HCT116 (cell line): Measurements from ENCODE around the gene FOXN3. TPM values are rescaled to one million over a fixed set of nuclear protein-coding genes. Genes with fewer than 3 reads are reported as not detected.

ENCODE experiments used
- ATAC-seq: fragments of 200-7000 bp; cut with Tn5 transposase; 2 replicates; pipeline ENCODE4 v1.9.1; 2020; ENCODE audit warnings: mild to moderate bottlenecking, moderate library complexity
- BruUV-seq: library from RNA; stranded (reverse); fragments of 400-500 nt; replicated peaks from 2 replicates; lab custom pipeline; 2021; lab: Mats Ljungman, UMichigan
- CTCF ChIA-PET: fragments of 300-600 bp; sonication (Branson Sonifier 250); formaldehyde crosslinking; loops from one replicate; lab custom pipeline; 2021; ENCODE audit warnings: antibody characterized with exemption; lab: Charles Lee
- POLR2A ChIA-PET: fragments of 300-600, 350-600 bp; sonication (Branson Sonifier 250); formaldehyde crosslinking; loops from one replicate; lab custom pipeline; 2021; ENCODE audit warnings: antibody characterized with exemption; lab: Charles Lee
- RAD21 ChIA-PET, 2 experiments: fragments of 300-600 bp; sonication (Branson Sonifier 250); formaldehyde crosslinking; loops; one replicate each; lab custom pipeline; 2023; ENCODE audit warnings: low total read pairs in 2 of 2; ENCODE audit not compliant: uncharacterized antibody in 2 of 2, unreplicated experiment in 2 of 2, low non-redundant PET in 1 of 2; lab: Charles Lee
- DNase-seq: peaks from one replicate; pipeline ENCODE4 v3.0.0-alpha.2; 2010; ENCODE audit warnings: low read depth, low spot score
- H2AFZ ChIP-seq: fragments of 200-600 bp; shearing (Covaris generic), sonication (generic); 2 replicates; pipeline ENCODE4 v1.6.1; 2017; ENCODE audit warnings: low read depth, mixed run types, mixed read lengths, antibody characterized with exemption, low read length; ENCODE audit not compliant: poor library complexity, severe bottlenecking
- H3K27ac ChIP-seq: 2 replicates; pipeline ENCODE4 v1.5.1; 2012; ENCODE audit warnings: low read depth, low read length
- H3K27me3 ChIP-seq: fragments of 200-600 bp; sonication (generic); 2 replicates; pipeline ENCODE4 v1.6.1; 2016; ENCODE audit warnings: mixed run types, low read length, mixed read lengths; ENCODE audit not compliant: insufficient read depth
- H3K36me3 ChIP-seq, 2 experiments: fragments of 200-500 bp in 1 of 2; fragments of 200-600 bp in 1 of 2; sonication (Bioruptor generic) in 1 of 2; sonication (generic) in 1 of 2; 2 replicates each; pipeline versions ENCODE4 v1.5.1 to v1.6.1; 2014 to 2016; ENCODE audit warnings: low read length in 2 of 2, inconsistent platforms in 1 of 2, mixed read lengths in 1 of 2, mixed run types in 1 of 2; ENCODE audit not compliant: insufficient read depth in 2 of 2, control insufficient read depth in 1 of 2
- H3K4me1 ChIP-seq, 2 experiments: fragments of 200-600 bp in 1 of 2; sonication (generic) in 1 of 2; 2 replicates each; pipeline versions ENCODE4 v1.5.1 to v1.6.1; 2012 to 2017; ENCODE audit warnings: low read length in 2 of 2, inconsistent platforms in 1 of 2, mild to moderate bottlenecking in 1 of 2, mixed read lengths in 1 of 2, mixed run types in 1 of 2, moderate library complexity in 1 of 2; ENCODE audit not compliant: insufficient read depth in 2 of 2, control insufficient read depth in 1 of 2
- H3K4me2 ChIP-seq: fragments of 200-600 bp; sonication (generic); 2 replicates; pipeline ENCODE4 v1.6.1; 2017; ENCODE audit warnings: mixed run types, low read length, mixed read lengths
- H3K4me3 ChIP-seq, 2 experiments: fragments of 200-600 bp in 1 of 2; sonication (generic) in 1 of 2; replicated peaks in 1 of 2; 2 replicates each; pipeline ENCODE4 v1.5.1; 2011 to 2016; ENCODE audit warnings: low read length in 2 of 2, control low read depth in 1 of 2, low read depth in 1 of 2, mild to moderate bottlenecking in 1 of 2, mixed read lengths in 1 of 2, mixed run types in 1 of 2
- H3K79me2 ChIP-seq: fragments of 200-600 bp; sonication (generic); 2 replicates; pipeline ENCODE4 v1.6.1; 2017; ENCODE audit warnings: mild to moderate bottlenecking, mixed run types, low read length, moderate library complexity, mixed read lengths; ENCODE audit not compliant: insufficient read depth
- H3K9ac ChIP-seq: fragments of 200-600 bp; sonication (generic); 2 replicates; pipeline ENCODE4 v1.6.1; 2016; ENCODE audit warnings: low read length, mixed read lengths
- H3K9me2 ChIP-seq: fragments of 200-600 bp; sonication (generic), shearing (Covaris generic); 2 replicates; pipeline ENCODE4 v1.6.1; 2017; ENCODE audit warnings: mixed run types, mild to moderate bottlenecking, moderate library complexity; ENCODE audit not compliant: insufficient read depth
- H3K9me3 ChIP-seq, 2 experiments: fragments of 200-500 bp in 1 of 2; fragments of 200-600 bp in 1 of 2; sonication (Bioruptor generic) in 1 of 2; sonication (generic) in 1 of 2; 2 replicates each; pipeline ENCODE4 v1.6.1; 2014 to 2017; ENCODE audit warnings: low read length in 2 of 2, mixed read lengths in 2 of 2, inconsistent platforms in 1 of 2, low read depth in 1 of 2, mild to moderate bottlenecking in 1 of 2, mixed run types in 1 of 2, moderate library complexity in 1 of 2; ENCODE audit not compliant: control insufficient read depth in 1 of 2, insufficient read depth in 1 of 2
- H4K20me1 ChIP-seq: fragments of 200-600 bp; sonication (generic), shearing (Covaris generic); 2 replicates; pipeline ENCODE4 v1.6.1; 2017; ENCODE audit warnings: mixed run types, mild to moderate bottlenecking, moderate library complexity; ENCODE audit not compliant: insufficient read depth
- CBX3 ChIP-seq: IDR thresholded peaks from 2 replicates; pipeline ENCODE4 v1.6.1; 2012; ENCODE audit warnings: low read depth
- CEBPB ChIP-seq: IDR thresholded peaks from 2 replicates; pipeline ENCODE4 v1.6.1; 2012; ENCODE audit warnings: low read depth
- EGR1 ChIP-seq: IDR thresholded peaks from 2 replicates; pipeline ENCODE4 v1.6.1; 2012; ENCODE audit warnings: low read depth
- EZH2phosphoT487 ChIP-seq: fragments of 200-600 bp; IDR thresholded peaks from 2 replicates; pipeline ENCODE4 v1.6.1; 2018; ENCODE audit warnings: antibody characterized with exemption, borderline replicate concordance
- FOSL1 ChIP-seq: IDR thresholded peaks from 2 replicates; pipeline ENCODE4 v1.6.1; 2012; ENCODE audit warnings: low read depth
- JUND ChIP-seq: IDR thresholded peaks from 2 replicates; pipeline ENCODE4 v1.6.1; 2012
- POLR2A ChIP-seq: IDR thresholded peaks from 2 replicates; pipeline ENCODE4 v1.7.0; 2011; ENCODE audit warnings: borderline replicate concordance; ENCODE audit not compliant: insufficient read depth, insufficient read length; ENCODE audit errors: extremely low read depth
- RAD21 ChIP-seq: IDR thresholded peaks from 2 replicates; pipeline ENCODE4 v1.6.1; 2012; ENCODE audit warnings: low read depth, mild to moderate bottlenecking
- SIN3A ChIP-seq: IDR thresholded peaks from 2 replicates; pipeline ENCODE4 v1.6.1; 2012; ENCODE audit warnings: low read depth
- SP1 ChIP-seq: IDR thresholded peaks from 2 replicates; pipeline ENCODE4 v1.6.1; 2012; ENCODE audit warnings: low read depth
- SRF ChIP-seq: IDR thresholded peaks from 2 replicates; pipeline ENCODE4 v1.6.1; 2012; ENCODE audit warnings: low read depth
- intact Hi-C: fragments of 100-400 bp; cut with micrococcal nuclease; formaldehyde crosslinking; loops from 2 replicates; pipeline ENCODE4 v1.10.0; 2022
- total RNA-seq: library from RNA; stranded (reverse); gene quantifications from one replicate; pipeline ENCODE4 v1.2.1, GENCODE V29; 2021; ENCODE audit not compliant: unreplicated experiment
- TF ChIP-seq, protein P1 (sequence below), 3 experiments: fragments of 200-600 bp in 1 of 3; sonication (generic) in 1 of 3; IDR thresholded peaks in 2 of 3; conservative IDR thresholded peaks in 1 of 3; 2 replicates each; pipeline ENCODE4 v1.5.1; 2012 to 2017; ENCODE audit warnings: low read depth in 2 of 3, low read length in 2 of 3, antibody characterized with exemption in 1 of 3, borderline replicate concordance in 1 of 3, control low read depth in 1 of 3, mild to moderate bottlenecking in 1 of 3, mixed read lengths in 1 of 3, mixed run types in 1 of 3, moderate library complexity in 1 of 3; ENCODE audit not compliant: insufficient read depth in 1 of 3
- TF ChIP-seq, protein P2 (sequence below): IDR thresholded peaks from 2 replicates; pipeline ENCODE4 v1.6.1; 2012; ENCODE audit warnings: low read depth
- TF ChIP-seq, protein P3 (sequence below): IDR thresholded peaks from 2 replicates; pipeline ENCODE4 v1.6.1; 2012

Gene FOXN3
- total RNA-seq, 1 experiment from 2014 or later = 20.0 TPM

DNA sequence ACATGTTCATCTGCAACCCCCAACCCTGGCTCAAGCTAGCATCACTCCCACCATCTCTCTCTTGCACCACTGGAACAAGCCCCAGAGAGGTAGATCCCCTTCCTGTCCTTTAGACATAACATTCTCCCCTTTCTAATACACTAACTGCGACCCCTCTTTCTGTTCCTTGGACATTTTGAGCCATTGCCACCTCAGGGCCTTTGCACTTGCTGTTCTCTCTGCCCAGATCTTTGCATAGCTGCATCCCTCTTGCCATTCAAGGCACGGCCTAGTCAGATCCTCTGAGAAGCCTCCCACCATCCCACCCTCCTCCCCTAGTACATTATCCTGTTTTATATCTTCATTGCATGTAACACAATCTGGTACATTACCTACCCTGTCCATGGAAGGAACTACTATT, 16.5 kb downstream of the FOXN3 start:
- Histone ChIP-seq H3K27ac (no peak overlapping the region), H2AFZ (no peak overlapping the region), H3K4me1 (no peaks in the 10 kb centered on the region), H3K27me3 (no peaks in the 10 kb centered on the region), H3K9me3 (no peaks in the 10 kb centered on the region), H3K79me2 (no peaks in the 10 kb centered on the region), H4K20me1 (no peaks in the 10 kb centered on the region), H3K4me3 (no peak overlapping the region), H3K9me2 (no peaks in the 10 kb centered on the region), H3K9ac (no peak overlapping the region), H3K36me3 (no peaks in the 10 kb centered on the region), H3K4me2 (no peak overlapping the region)
- CTCF ChIA-PET = no interaction called here
- RAD21 ChIA-PET = no interaction called here
- ATAC-seq (no peak), DNase-seq (no peak)
- no TSS peak for BruUV-seq
- intact Hi-C loops = no loop called here
- POLR2A ChIA-PET = no interaction called here
- no peak for TF ChIP-seq POLR2A
- no peak for TF ChIP-seq JUND
- TF ChIP-seq, protein P1, sequence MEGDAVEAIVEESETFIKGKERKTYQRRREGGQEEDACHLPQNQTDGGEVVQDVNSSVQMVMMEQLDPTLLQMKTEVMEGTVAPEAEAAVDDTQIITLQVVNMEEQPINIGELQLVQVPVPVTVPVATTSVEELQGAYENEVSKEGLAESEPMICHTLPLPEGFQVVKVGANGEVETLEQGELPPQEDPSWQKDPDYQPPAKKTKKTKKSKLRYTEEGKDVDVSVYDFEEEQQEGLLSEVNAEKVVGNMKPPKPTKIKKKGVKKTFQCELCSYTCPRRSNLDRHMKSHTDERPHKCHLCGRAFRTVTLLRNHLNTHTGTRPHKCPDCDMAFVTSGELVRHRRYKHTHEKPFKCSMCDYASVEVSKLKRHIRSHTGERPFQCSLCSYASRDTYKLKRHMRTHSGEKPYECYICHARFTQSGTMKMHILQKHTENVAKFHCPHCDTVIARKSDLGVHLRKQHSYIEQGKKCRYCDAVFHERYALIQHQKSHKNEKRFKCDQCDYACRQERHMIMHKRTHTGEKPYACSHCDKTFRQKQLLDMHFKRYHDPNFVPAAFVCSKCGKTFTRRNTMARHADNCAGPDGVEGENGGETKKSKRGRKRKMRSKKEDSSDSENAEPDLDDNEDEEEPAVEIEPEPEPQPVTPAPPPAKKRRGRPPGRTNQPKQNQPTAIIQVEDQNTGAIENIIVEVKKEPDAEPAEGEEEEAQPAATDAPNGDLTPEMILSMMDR (IDR thresholded peaks at IDR 0.05 in 2 of 3, conservative IDR thresholded peaks at IDR 0.05 in 1 of 3; ENCODE audit: borderline replicate concordance in 1 of 3, insufficient read depth in 1 of 3, low read depth in 2 of 3, low read length in 2 of 3) = no peak
- no peak for TF ChIP-seq EGR1

DNA sequence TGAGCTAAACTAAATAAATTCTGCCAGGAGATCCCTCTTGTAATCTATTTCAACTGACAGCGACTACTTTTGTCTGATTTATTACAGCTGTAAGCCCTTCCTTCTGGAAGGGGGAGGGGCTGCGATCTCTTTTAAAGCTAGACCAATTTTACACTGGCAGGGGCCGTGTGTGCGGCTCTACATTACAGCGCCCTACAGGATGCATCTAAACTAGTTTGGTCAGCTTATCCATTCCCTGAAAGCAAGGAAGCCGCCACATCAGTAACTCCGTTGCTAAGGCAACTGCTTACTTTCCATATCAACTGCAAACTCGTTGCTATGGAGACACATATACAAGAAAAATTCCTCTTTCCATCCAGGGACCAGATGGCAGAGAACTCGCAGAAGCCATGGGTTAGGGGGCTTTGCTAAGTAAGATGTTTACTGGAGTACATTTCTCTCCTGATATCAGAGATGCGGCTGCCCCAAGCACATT, 17.4 kb downstream of the FOXN3 start:
- intact Hi-C loops = no loop called here
- Histone ChIP-seq H3K27ac (no peak overlapping the region), H3K9me2 (no peaks in the 10 kb centered on the region), H3K79me2 (no peaks in the 10 kb centered on the region), H3K4me2 (no peak overlapping the region), H2AFZ (no peak overlapping the region), H3K9ac (no peak overlapping the region), H3K36me3 (no peaks in the 10 kb centered on the region), H4K20me1 (no peaks in the 10 kb centered on the region), H3K27me3 (no peaks in the 10 kb centered on the region), H3K4me3 (no peak overlapping the region), H3K9me3 (no peaks in the 10 kb centered on the region), H3K4me1 (no peaks in the 10 kb centered on the region)
- ChIA-PET CTCF (no interaction called here), POLR2A (no interaction called here), RAD21 (no interaction called here)
- DNase-seq (no peak), ATAC-seq (no peak)
- no TSS peak for BruUV-seq
- TF ChIP-seq SP1 = no peak
- no peak for TF ChIP-seq EGR1
- no peak for TF ChIP-seq POLR2A
- no peak for TF ChIP-seq SIN3A
- TF ChIP-seq SRF = no peak
- TF ChIP-seq CBX3 = no peak
- TF ChIP-seq EZH2phosphoT487 = no peak
- TF ChIP-seq, protein P2, sequence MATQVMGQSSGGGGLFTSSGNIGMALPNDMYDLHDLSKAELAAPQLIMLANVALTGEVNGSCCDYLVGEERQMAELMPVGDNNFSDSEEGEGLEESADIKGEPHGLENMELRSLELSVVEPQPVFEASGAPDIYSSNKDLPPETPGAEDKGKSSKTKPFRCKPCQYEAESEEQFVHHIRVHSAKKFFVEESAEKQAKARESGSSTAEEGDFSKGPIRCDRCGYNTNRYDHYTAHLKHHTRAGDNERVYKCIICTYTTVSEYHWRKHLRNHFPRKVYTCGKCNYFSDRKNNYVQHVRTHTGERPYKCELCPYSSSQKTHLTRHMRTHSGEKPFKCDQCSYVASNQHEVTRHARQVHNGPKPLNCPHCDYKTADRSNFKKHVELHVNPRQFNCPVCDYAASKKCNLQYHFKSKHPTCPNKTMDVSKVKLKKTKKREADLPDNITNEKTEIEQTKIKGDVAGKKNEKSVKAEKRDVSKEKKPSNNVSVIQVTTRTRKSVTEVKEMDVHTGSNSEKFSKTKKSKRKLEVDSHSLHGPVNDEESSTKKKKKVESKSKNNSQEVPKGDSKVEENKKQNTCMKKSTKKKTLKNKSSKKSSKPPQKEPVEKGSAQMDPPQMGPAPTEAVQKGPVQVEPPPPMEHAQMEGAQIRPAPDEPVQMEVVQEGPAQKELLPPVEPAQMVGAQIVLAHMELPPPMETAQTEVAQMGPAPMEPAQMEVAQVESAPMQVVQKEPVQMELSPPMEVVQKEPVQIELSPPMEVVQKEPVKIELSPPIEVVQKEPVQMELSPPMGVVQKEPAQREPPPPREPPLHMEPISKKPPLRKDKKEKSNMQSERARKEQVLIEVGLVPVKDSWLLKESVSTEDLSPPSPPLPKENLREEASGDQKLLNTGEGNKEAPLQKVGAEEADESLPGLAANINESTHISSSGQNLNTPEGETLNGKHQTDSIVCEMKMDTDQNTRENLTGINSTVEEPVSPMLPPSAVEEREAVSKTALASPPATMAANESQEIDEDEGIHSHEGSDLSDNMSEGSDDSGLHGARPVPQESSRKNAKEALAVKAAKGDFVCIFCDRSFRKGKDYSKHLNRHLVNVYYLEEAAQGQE = no peak
- TF ChIP-seq CEBPB = no peak
- no peak for TF ChIP-seq RAD21
- TF ChIP-seq, protein P3, sequence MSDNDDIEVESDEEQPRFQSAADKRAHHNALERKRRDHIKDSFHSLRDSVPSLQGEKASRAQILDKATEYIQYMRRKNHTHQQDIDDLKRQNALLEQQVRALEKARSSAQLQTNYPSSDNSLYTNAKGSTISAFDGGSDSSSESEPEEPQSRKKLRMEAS = no peak
- TF ChIP-seq FOSL1 = no peak
